Endothelial cell of umbilical vein (primary cell): ENCODE data around the gene PRUNE2.

Source experiments
- CTCF ChIP-seq, 2 donors: IDR thresholded peaks; 1 replicate in 1 of 2; 2 replicates in 1 of 2; pipeline ENCODE4 v1.5.1; 2011; ENCODE audit warnings: low read length in 2 of 2, mild to moderate bottlenecking in 2 of 2, moderate library complexity in 2 of 2, control low read depth in 1 of 2, inconsistent platforms in 1 of 2, low read depth in 1 of 2; ENCODE audit not compliant: insufficient read depth in 1 of 2; ENCODE audit errors: extremely low read depth in 1 of 2
- EZH2 ChIP-seq: IDR thresholded peaks from 2 replicates; pipeline ENCODE4 v1.6.1; 2012; ENCODE audit warnings: borderline replicate concordance, low read depth, mild to moderate bottlenecking, moderate library complexity, low read length, inconsistent platforms; ENCODE audit not compliant: severe bottlenecking
- GATA2 ChIP-seq: IDR thresholded peaks from 2 replicates; pipeline ENCODE4 v1.7.0; 2011; ENCODE audit warnings: low read depth, mild to moderate bottlenecking, moderate library complexity, mixed read lengths, low read length; ENCODE audit not compliant: insufficient read length, insufficient read depth
- JUN ChIP-seq: IDR thresholded peaks from 2 replicates; pipeline ENCODE4 v1.6.1; 2011; ENCODE audit warnings: borderline replicate concordance, low read depth; ENCODE audit not compliant: insufficient read length, insufficient read depth
- MYC ChIP-seq: IDR thresholded peaks from one replicate; pipeline ENCODE4 v1.6.1; 2011; ENCODE audit warnings: mild to moderate bottlenecking, low read depth, low read length
- TF ChIP-seq, protein P1 (sequence below): IDR thresholded peaks from 2 replicates; pipeline ENCODE4 v1.6.1; 2011; ENCODE audit not compliant: insufficient read depth, insufficient read length

DNA sequence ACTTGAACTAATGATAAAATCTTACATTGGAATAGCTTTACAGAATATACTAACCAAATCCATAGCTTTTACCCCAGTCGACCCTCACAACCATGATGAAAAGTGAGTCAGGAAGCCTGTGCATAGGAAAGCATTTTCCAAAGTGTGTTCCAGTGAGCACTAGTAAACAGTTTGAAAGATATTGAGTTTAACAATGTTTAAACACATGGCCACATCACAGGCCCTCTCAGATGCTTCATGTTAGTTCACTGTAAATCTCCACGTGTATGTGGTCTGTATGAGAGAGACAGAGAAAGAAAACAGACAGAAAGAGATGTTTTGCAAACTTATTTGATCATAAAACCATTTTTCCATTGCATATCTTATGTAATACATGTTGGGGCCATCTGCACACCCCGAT, 27.0 kb downstream of the PRUNE2 start:
- TF ChIP-seq GATA2 (no peak), CTCF (IDR thresholded peaks at IDR 0.05; ENCODE audit: extremely low read depth in 1 of 2, insufficient read depth in 1 of 2, low read depth in 1 of 2, low read length in 2 of 2) (no peak), MYC (no peak), JUN (no peak), EZH2 (no peak)
- TF ChIP-seq, protein P1, sequence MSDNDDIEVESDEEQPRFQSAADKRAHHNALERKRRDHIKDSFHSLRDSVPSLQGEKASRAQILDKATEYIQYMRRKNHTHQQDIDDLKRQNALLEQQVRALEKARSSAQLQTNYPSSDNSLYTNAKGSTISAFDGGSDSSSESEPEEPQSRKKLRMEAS = no peak
